ENCODE results near the gene RADX. TPM values are rescaled to one million over a fixed set of nuclear protein-coding genes. Genes with fewer than 3 reads are reported as not detected.

The RADX gene
- total and polyA plus RNA-seq, 2 donors (not counting 3 experiments of a cell fraction or from before 2014, with no cell fraction given), result 0.12 TPM; not detected in 1

- no peak overlapping the region for H3K4me3 ChIP-seq (replicated peaks in 1 of 3; ENCODE audit: insufficient read depth in 1 of 3, low read depth in 1 of 3, low read length in 3 of 3)
- no peaks in the 10 kb centered on the region for H3K36me3 ChIP-seq (ENCODE audit: control insufficient read depth in 2 of 2, extremely low read depth in 1 of 2, insufficient read depth in 2 of 2, low read length in 2 of 2)
- FAIRE-seq (no peak), DNase-seq (ENCODE audit: low read depth, low spot score) (no peak)
- no peaks in the 10 kb centered on the region for H4K20me1 ChIP-seq (replicated peaks; ENCODE audit: control insufficient read depth, extremely low read depth, insufficient read depth, low read length)
- no peaks in the 10 kb centered on the region for H3K9me3 ChIP-seq (replicated peaks; ENCODE audit: control insufficient read depth, insufficient read depth, low read length)
- TF ChIP-seq CTCF (IDR thresholded peaks at IDR 0.05; ENCODE audit: extremely low read depth in 1 of 2, insufficient read depth in 1 of 2, low read depth in 1 of 2, low read length in 2 of 2), result no peak
- no peak for TF ChIP-seq POLR2A (IDR thresholded peaks at IDR 0.05; ENCODE audit: low read depth, low read length)
- TF ChIP-seq MYC (IDR thresholded peaks at IDR 0.05; ENCODE audit: low read depth, low read length), result no peak
- TF ChIP-seq POLR2AphosphoS5 (IDR thresholded peaks at IDR 0.05; ENCODE audit: insufficient read depth, low read depth, low read length), result no peak
- TF ChIP-seq JUN (IDR thresholded peaks at IDR 0.05; ENCODE audit: borderline replicate concordance, insufficient read depth, insufficient read length, low read depth), result no peak
- TF ChIP-seq MAX (IDR thresholded peaks at IDR 0.05; ENCODE audit: insufficient read depth, insufficient read length), result no peak
- TF ChIP-seq GATA2 (IDR thresholded peaks at IDR 0.05; ENCODE audit: insufficient read depth, insufficient read length, low read depth, low read length), result no peak
- no peak for TF ChIP-seq EZH2 (IDR thresholded peaks at IDR 0.05; ENCODE audit: borderline replicate concordance, low read depth, low read length, severe bottlenecking)
- TF ChIP-seq FOS (IDR thresholded peaks at IDR 0.05; ENCODE audit: borderline replicate concordance, insufficient read depth, low read length), result no peak
- no peak overlapping the region for H3K27ac ChIP-seq (ENCODE audit: insufficient read depth, low read depth, low read length)
- dilution Hi-C loops (cut with MboI; ENCODE audit: extremely low pct_ligation_motif_present, low sequenced_read_pairs), result no loop called here
- CTCF ChIA-PET, result interaction anchor here (0.9 kb wide), 1 partner anchor 141 kb away, joined by 3 read pairs; no protein-coding TSS in a partner anchor
- intact Hi-C loops (cut with micrococcal nuclease), result no loop called here
- H3K4me1 ChIP-seq (ENCODE audit: control insufficient read depth, extremely low read depth, insufficient read depth, low read length), result no peaks in the 10 kb centered on the region
- no peak overlapping the region for H3K4me2 ChIP-seq (ENCODE audit: insufficient read depth, low read length)
- no peaks in the 10 kb centered on the region for H3K79me2 ChIP-seq (ENCODE audit: control insufficient read depth, insufficient read depth, low read length)
- POLR2A ChIA-PET, result no interaction called here
- H3K27me3 ChIP-seq (ENCODE audit: control insufficient read depth in 2 of 2, insufficient read depth in 2 of 2, low read length in 2 of 2), result no peaks in the 10 kb centered on the region
- no peaks in the 10 kb centered on the region for H3K9me1 ChIP-seq (replicated peaks; ENCODE audit: control insufficient read depth, extremely low read depth, insufficient read depth, low read length)
- H3K9ac ChIP-seq (replicated peaks; ENCODE audit: extremely low read depth, insufficient read depth, low read length), result no peak overlapping the region
- H2AFZ ChIP-seq (ENCODE audit: low read depth, low read length), result no peak overlapping the region
- BruUV-seq (replicated peaks), result no TSS peak
Measured at GRCh38 chrX:106621836-106622235, 10.1 kb downstream of the RADX start.

Data from endothelial cell of umbilical vein (primary cell).